ENCODE data around the gene ZNF213. TPM values are rescaled to one million over a fixed set of nuclear protein-coding genes. Genes with fewer than 3 reads are reported as not detected.
"Not testable (repeated sequence)": the region's sequence is repeated elsewhere in the genome, so short reads cannot be mapped to it uniquely, and the experiment has no call there.

Gene ZNF213
- total RNA-seq, 1 experiment from 2014 or later, result 20.7 TPM

- Mint-ChIP-seq H3K4me1 (ENCODE audit: insufficient read depth, unreplicated experiment) (no peaks in the 10 kb centered on the region), H3K36me3 (ENCODE audit: insufficient read depth, unreplicated experiment) (no peaks in the 10 kb centered on the region), H3K4me3 (ENCODE audit: unreplicated experiment) (no peak overlapping the region), H3K9me3 (ENCODE audit: unreplicated experiment) (no peaks in the 10 kb centered on the region), H3K27ac (ENCODE audit: low read depth, unreplicated experiment) (no peak overlapping the region), H3K27me3 (ENCODE audit: insufficient read depth, unreplicated experiment) (no peaks in the 10 kb centered on the region)
- DNase-seq (ENCODE audit: unreplicated experiment), result no peak
- CTCF ChIA-PET, result interaction anchor here (0.7 to 2.1 kb wide), 7 partner anchors 13 to 107 kb away, joined by 3 to 11 read pairs (median 3); no protein-coding TSS in a partner anchor
- no TSS peak for BruUV-seq (replicated peaks)
- intact Hi-C loops (cut with micrococcal nuclease), result loop anchor here (5.0 kb wide), 1 partner anchor 103 kb away; no protein-coding TSS in a partner anchor
- TF ChIP-seq CTCF (IDR thresholded peaks at IDR 0.05; ENCODE audit: unreplicated experiment), result no peak
- POLR2A ChIA-PET, result interaction anchor here (0.9 to 1.4 kb wide), 3 partner anchors 31 to 38 kb away, joined by 3 to 9 read pairs (median 4); partner anchors contain the start of gene ZNF213
These were observed 30.4 kb downstream of the ZNF213 start for GRCh38 chr16:3165111-3165822.

- no peak overlapping the region for H3K4me3 Mint-ChIP-seq (ENCODE audit: unreplicated experiment)
- no TSS peak for BruUV-seq (replicated peaks)
- H3K36me3 Mint-ChIP-seq (ENCODE audit: insufficient read depth, unreplicated experiment), result no peaks in the 10 kb centered on the region
- intact Hi-C loops (cut with micrococcal nuclease), result loop anchor here (1.0 to 5.0 kb wide), 3 partner anchors 14 to 104 kb away; no protein-coding TSS in a partner anchor
- TF ChIP-seq CTCF (IDR thresholded peaks at IDR 0.05; ENCODE audit: unreplicated experiment), result no peak
- no peaks in the 10 kb centered on the region for H3K4me1 Mint-ChIP-seq (ENCODE audit: insufficient read depth, unreplicated experiment)
- H3K27ac Mint-ChIP-seq (ENCODE audit: low read depth, unreplicated experiment), result no peak overlapping the region
- ChIA-PET CTCF (interaction anchor here (0.6 to 2.1 kb wide), 11 partner anchors 14 to 142 kb away, joined by 3 to 11 read pairs (median 3); no protein-coding TSS in a partner anchor), POLR2A (interaction anchor here (0.9 to 1.4 kb wide), 3 partner anchors 32 to 39 kb away, joined by 3 to 9 read pairs (median 4); partner anchors contain the start of gene ZNF213)
- no peaks in the 10 kb centered on the region for H3K27me3 Mint-ChIP-seq (ENCODE audit: insufficient read depth, unreplicated experiment)
- no peaks in the 10 kb centered on the region for H3K9me3 Mint-ChIP-seq (ENCODE audit: unreplicated experiment)
- DNase-seq (ENCODE audit: unreplicated experiment), result no peak
These were observed 31.7 kb downstream of the ZNF213 start for GRCh38 chr16:3166505-3166886.

- H3K9me3 Mint-ChIP-seq (ENCODE audit: unreplicated experiment); BruUV-seq (replicated peaks); H3K36me3 Mint-ChIP-seq (ENCODE audit: insufficient read depth, unreplicated experiment); H3K4me3 Mint-ChIP-seq (ENCODE audit: unreplicated experiment); H3K27me3 Mint-ChIP-seq (ENCODE audit: insufficient read depth, unreplicated experiment); H3K4me1 Mint-ChIP-seq (ENCODE audit: insufficient read depth, unreplicated experiment); DNase-seq (ENCODE audit: unreplicated experiment); H3K27ac Mint-ChIP-seq (ENCODE audit: low read depth, unreplicated experiment): not testable (repeated sequence)
- intact Hi-C loops (cut with micrococcal nuclease), result loop anchor here (5.0 kb wide), 1 partner anchor 106 kb away; no protein-coding TSS in a partner anchor
- POLR2A ChIA-PET, result interaction anchor here (0.7 to 1.8 kb wide), 6 partner anchors 10 to 134 kb away, joined by 3 to 7 read pairs (median 4); partner anchors contain the start of gene ZNF213
- CTCF ChIA-PET, result interaction anchor here (0.6 to 2.2 kb wide), 11 partner anchors 10 to 393 kb away, joined by 3 to 20 read pairs (median 4); no protein-coding TSS in a partner anchor
These were observed 33.9 kb downstream of the ZNF213 start for GRCh38 chr16:3168729-3169128.

- H3K27me3 Mint-ChIP-seq (ENCODE audit: insufficient read depth, unreplicated experiment), result no peaks in the 10 kb centered on the region
- intact Hi-C loops (cut with micrococcal nuclease), result no loop called here
- DNase-seq (ENCODE audit: unreplicated experiment), result no peak
- no TSS peak for BruUV-seq (replicated peaks)
- H3K4me3 Mint-ChIP-seq (ENCODE audit: unreplicated experiment), result no peak overlapping the region
- ChIA-PET CTCF (interaction anchor here (0.6 to 2.5 kb wide), 3 partner anchors 14 to 142 kb away, joined by 4 to 9 read pairs (median 8); no protein-coding TSS in a partner anchor), POLR2A (interaction anchor here (1.4 to 2.5 kb wide), 2 partner anchors 12 to 19 kb away, joined by 3 to 7 read pairs; no protein-coding TSS in a partner anchor)
- no peaks in the 10 kb centered on the region for H3K9me3 Mint-ChIP-seq (ENCODE audit: unreplicated experiment)
- no peak overlapping the region for H3K27ac Mint-ChIP-seq (ENCODE audit: low read depth, unreplicated experiment)
- H3K36me3 Mint-ChIP-seq (ENCODE audit: insufficient read depth, unreplicated experiment), result peaks cover 3% of the 10 kb centered on the region
- no peak for TF ChIP-seq CTCF (IDR thresholded peaks at IDR 0.05; ENCODE audit: unreplicated experiment)
- H3K4me1 Mint-ChIP-seq (ENCODE audit: insufficient read depth, unreplicated experiment), result peaks cover 6% of the 10 kb centered on the region
These were observed 35.8 kb downstream of the ZNF213 start for GRCh38 chr16:3170440-3171180.
